ENCODE measurements around the gene MARK1. TPM values are rescaled to one million over a fixed set of nuclear protein-coding genes. Genes with fewer than 3 reads are reported as not detected.
"Not testable (repeated sequence)": the region's sequence is repeated elsewhere in the genome, so short reads cannot be mapped to it uniquely, and the experiment has no call there.

MARK1 gene
- polyA plus RNA-seq, 1 donor, result 10.6 TPM

GRCh38 chr1:220611100-220611499 is 83.2 kb downstream of the MARK1 start:
- not testable (repeated sequence) for DNase-seq

GRCh38 chr1:220616836-220617235 is 88.9 kb downstream of the MARK1 start:
- DNase-seq, result peak; percentile 1

DNA sequence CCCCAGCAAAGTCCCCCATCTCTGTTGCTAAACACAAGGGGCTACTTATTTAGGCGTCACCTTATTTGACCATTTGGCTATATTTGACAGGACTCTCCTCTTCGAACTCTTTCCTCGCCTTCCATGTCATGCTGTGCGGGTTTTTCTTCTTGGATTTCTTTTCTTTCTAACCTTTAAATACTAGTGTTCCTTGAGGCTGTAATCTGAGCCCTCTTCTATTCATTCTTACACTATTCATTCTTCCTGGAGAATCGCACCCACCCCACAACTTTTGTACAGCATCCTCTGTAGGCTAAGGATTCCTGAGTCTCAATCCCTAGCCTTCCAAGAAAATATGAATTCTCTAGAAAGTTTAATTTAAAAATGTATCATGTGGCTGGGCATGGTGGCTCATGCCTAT is 100.5 kb downstream of the MARK1 start:
- no peak for DNase-seq

DNA sequence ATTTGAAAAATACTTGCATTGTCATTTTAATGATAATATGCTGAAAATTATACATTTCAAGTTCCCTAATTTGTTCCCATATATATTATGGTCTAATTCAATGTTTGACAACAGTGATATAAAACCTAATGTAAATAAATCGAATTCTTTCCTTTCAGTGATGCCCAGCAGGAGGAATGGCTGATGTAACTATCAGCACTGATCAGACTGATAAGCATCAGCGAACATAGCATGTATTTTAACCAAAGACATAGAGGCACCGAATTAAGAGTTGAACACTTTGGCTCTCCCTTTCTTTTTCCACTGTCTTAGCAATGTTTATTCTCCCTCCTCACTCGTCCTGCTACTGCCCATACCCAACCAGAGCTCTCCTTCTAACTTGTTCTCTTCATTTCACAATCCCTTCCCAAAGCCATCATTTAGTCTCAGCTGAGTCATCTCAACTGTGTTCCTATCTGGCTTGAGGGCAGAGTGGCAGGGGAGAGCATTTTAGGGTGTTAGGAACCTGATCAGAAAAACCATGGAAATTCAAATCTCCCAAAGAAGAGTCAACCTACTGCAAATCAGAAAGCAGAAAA is 103.4 kb downstream of the MARK1 start:
- no peak for DNase-seq

DNA sequence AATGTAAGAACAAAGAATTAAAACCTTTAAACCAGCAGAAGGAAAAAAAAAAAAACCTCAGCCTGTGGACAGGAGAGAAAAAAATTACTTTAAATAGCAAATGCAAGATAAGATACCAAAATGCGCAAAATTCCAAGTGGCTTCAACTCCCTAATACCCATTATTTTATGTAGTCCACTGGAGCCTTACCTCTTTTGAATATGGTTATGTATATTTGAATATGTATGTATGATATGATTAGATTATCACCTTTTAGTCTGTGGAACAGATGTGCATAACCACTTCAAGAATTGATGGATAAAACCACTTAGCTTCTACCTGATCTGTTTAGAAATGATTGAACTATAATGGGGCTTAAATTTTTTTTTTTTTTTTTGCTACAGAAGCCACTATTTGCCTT is 109.8 kb downstream of the MARK1 start:
- DNase-seq, result no peak

DNA sequence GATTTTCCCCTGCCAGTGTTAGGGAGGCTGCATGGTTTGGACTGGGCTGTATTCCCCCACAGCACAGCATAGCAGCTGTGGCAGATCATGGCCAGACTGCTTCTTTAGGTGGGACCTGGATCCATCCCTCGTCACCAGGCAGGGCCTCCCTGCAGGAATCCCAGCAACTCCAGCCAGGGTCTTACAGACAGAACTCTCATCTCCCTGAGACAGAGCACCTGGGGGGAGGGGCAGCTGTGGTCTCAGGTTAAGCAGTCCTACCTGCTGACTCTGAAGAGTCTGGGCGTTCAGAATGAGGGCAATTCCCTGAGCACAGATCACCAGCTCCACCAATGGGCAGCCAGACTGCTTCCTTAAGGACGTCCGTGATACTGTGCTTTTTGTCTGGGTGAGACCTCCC is 114.3 kb downstream of the MARK1 start:
- no peak for DNase-seq

- no peak for DNase-seq
Measured at GRCh38 chr1:220652995-220653394, 125.1 kb downstream of the MARK1 start.

- DNase-seq, result no peak
Measured at GRCh38 chr1:220655509-220655908, 127.6 kb downstream of the MARK1 start.

GRCh38 chr1:220655961-220656740 is 128.2 kb downstream of the MARK1 start:
- no peak for DNase-seq

GRCh38 chr1:220666349-220666748 is 138.4 kb downstream of the MARK1 start:
- DNase-seq, result no peak

DNA sequence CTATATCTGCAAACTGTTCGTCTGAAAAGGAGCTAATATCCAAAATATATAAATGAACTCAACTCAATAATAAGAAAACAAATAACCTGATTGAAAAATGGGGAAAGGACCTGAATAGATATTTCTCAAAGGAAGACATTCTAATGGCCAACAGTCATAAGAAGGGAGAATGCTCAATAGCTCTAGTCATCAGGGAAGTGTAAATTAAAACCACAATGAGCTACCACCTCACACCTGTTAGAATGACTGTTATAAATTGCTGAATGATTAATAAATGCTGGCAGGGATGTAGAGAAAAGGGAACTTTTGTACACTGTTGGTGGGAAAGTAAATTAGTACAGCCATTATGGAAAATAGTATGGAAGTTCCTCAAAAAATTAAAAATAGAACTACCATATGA is 141.1 kb downstream of the MARK1 start:
- no peak for DNase-seq

- DNase-seq, result no peak
Measured at GRCh38 chr1:220670365-220670764, 142.4 kb downstream of the MARK1 start.

DNA sequence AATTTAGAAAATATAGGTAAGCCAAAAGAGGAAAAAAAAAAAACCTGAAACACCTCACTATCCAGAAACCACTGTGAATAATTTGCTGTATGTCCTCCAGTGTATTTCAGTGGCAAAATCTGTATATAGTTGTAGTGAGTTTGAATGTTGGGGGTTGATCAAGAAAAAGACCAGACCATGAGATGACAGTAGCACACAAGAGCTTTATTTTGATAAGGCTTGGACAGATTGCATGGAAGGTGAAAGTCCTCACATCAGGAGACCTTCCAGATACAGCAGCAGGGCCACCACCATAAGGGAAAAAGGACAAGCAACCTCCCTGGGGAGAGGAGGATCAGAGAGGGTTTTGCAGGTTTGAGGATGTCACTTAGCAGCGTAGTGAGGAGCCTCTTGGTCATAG is 146.0 kb downstream of the MARK1 start:
- DNase-seq, result no peak

DNA sequence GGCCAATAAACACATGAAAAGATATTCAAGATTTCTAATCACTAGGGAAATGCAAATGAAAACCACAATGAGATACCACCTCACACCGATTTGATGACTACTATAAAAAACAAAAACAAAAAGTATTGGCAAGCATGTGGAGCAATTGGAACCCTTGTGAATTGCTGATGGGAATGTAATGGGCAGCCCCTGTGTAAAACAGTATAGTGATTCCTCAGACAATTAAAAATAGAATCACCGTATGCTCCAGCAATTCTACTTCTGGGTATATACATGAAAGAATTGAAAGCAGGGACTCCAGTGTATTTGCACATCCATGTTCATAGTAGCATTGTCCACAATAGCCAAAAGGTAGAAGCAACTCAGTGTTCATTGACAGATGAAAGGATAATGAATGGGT is 149.3 kb downstream of the MARK1 start:
- DNase-seq, result no peak

DNA sequence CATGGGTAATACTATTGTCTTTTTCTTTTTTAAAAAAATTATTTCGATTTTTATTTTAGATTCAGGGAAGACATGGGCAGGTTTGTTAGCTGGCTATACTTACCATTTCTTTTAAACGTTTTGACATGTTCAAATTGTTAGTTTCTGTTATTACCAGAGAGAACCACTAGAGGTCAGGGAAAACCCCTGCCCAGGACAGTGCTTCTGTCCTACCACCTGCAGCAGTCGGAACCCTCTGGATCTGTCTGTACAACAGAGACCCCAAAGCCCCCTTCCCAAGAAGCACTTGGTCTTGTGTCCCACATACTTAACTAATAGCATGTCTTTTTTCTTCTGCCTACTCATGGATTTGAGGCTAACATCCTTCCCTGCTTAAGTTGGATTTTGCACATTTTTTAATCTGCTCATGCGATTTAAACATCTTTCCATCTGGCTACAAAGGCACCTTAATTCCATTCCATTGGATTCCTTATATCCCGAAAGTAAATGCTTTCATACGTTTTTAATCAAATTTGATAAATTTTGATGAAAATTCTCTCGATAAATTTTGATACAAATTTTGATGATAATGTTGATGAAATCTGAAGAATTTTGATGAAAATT is 152.2 kb downstream of the MARK1 start:
- DNase-seq, result peak; percentile 35

DNA sequence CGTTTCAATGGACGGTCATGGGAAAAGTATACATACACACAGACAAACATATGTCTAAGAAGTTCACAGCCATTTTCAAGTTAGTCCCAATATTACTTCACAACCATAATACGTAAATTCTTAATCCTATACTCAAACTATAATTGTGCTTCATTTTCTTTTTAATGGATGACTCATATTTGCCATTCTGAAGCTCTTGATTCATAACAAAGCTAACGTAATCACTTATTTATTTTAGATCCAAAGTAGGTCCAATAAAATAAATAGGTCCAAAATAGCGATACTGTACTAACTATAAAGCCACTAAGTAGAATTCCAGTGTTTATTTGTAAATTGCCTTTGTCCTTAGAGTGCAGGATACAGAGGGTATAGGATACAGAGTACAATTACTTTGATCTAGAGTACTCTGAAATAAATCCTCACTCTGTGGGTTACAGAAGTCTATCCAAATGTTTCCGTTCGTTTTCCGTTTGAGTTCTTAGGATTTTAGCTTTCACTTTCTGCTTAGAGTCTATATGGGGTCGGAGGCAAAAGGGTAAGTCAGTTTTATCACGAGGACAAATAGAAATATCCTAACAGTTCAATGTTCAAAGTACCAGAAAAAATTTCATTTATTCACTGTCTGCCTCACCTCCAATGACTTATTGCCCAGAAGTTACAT is 153.4 kb downstream of the MARK1 start:
- no peak for DNase-seq

DNA sequence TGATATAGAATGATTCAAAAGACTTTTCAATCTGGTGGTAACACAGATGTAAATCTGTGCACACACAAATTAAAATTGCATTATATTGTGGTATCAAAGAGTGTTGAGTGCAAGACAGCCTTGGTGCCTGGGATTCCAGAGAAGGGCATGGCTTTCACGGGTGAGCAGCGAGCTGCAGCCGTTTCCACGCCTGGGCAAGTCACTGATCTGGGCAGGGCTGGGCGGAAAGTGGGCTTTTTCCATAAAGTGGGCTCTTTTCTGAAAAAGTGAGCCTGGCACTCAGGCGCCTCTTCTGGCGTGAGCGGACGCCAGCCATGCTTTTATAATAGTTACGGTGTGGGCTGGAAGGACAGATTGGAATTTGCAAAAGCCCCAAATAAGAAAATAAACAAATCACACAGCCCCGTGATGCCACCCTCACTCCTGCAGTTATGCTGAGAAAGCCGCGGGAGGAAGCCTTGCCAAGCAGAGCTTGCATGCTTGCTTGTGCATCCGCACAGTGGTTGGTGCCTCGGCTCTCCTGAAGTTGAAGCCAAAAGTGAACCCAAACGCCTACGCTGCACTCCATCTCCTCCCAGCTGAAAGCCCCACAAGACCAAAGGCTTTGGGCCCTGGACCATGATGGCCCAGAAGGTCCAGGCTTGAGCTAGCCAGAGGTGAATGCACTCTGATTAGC is 155.1 kb downstream of the MARK1 start:
- DNase-seq, result no peak

GRCh38 chr1:220683716-220684115 is 155.8 kb downstream of the MARK1 start:
- not testable (repeated sequence) for DNase-seq

- no peak for DNase-seq
Measured at GRCh38 chr1:220684890-220685289, 157.0 kb downstream of the MARK1 start.

DNA sequence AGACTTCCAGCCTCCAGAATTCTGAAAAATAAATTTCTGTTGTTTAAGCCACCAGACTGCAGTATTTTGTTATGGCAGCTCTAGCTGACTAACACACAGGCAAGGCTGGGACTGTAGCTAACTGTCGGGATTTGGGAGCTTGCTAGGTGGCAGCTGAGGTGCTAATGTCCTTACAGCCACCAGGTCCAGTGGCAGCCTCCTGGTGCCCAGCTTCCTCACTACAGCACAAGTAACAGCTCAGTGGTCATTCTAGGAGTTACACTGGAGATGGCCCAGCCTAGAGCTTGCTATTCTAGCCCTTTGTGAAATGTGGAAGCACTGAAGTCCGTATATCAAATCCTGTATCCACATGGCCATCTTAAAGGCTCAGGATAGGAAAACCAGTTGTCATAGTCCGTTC is 157.9 kb downstream of the MARK1 start:
- DNase-seq, result no peak

DNA sequence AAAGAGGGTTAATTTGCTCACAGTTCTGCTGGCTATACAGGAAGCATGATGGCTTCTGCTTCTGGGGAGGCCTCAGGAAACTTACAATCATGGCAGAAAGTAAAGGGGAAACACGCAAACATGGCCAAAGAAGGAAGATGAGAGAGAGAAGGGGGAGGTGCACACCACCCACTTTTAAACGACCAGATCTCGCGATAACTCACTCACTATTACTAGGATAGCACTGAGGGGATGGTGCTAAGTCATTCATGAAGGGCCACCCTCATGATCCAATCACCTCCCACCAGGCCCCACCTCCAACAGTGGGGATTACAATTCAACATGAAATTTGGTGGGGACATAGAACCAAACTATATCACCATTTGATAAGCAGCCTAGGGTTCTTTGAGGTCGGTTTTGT is 159.9 kb downstream of the MARK1 start:
- no peak for DNase-seq

DNA sequence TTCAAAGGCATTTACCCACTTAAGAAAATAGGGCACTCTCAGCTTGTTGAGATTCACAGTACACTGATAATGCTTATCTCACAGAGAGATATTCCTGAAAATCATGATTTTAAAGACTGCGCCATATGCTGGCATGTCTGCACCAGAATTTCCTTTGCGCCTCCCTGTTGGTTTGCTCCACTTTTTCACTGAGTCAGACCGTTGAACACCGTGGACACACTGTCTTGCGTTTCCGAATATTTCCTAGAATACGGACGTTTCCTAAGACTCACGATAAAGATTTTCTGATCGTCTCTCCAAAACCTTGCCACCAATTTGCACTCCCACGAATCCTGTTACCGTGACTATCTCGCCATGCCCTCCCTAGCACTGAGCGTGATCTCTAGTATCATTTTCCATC is 161.7 kb downstream of the MARK1 start:
- no peak for DNase-seq

All from left kidney (tissue), 2 donors.